Stomach (tissue), 9 donors: Measurements from ENCODE around the gene CHURC1. TPM values are rescaled to one million over a fixed set of nuclear protein-coding genes. Genes with fewer than 3 reads are reported as not detected.

Source experiments
- DNase-seq, 2 donors: peaks; one replicate each; pipeline versions ENCODE4 v3.0.0 to v3.0.0-alpha.2; 2013 to 2019
- H3K27ac ChIP-seq, 5 donors: fragments of 200-600 bp in 4 of 5; sonication (generic) in 4 of 5; one replicate each; pipeline ENCODE4 v1.5.1; 2013 to 2019; ENCODE audit warnings: mild to moderate bottlenecking in 1 of 5, moderate library complexity in 1 of 5
- H3K27me3 ChIP-seq, 3 donors: fragments of 200-600 bp; sonication (generic); one replicate each; pipeline ENCODE4 v1.5.1; 2017 to 2019; ENCODE audit warnings: mixed run types in 1 of 3
- H3K36me3 ChIP-seq, 4 donors: fragments of 200-600 bp; sonication (generic); 1 replicate in 3 of 4; 2 replicates in 1 of 4; pipeline ENCODE4 v1.5.1; 2016 to 2019
- H3K4me1 ChIP-seq, 4 donors: fragments of 200-600 bp; sonication (generic); one replicate each; pipeline ENCODE4 v1.5.1; 2016 to 2019
- H3K4me3 ChIP-seq, 4 donors: fragments of 200-600 bp; sonication (generic) in 3 of 4; one replicate each; pipeline ENCODE4 v1.5.1; 2016 to 2019; ENCODE audit warnings: mild to moderate bottlenecking in 1 of 4
- H3K9me3 ChIP-seq, 4 donors: fragments of 200-600 bp; sonication (generic); one replicate each; pipeline ENCODE4 v1.5.1; 2016 to 2019
- EP300 ChIP-seq: sonication (generic); formaldehyde crosslinking; IDR thresholded peaks from one replicate; pipeline ENCODE4 v1.6.1; 2017; ENCODE audit warnings: antibody characterized with exemption
- POLR2A ChIP-seq, 4 donors: fragments of 450-650 bp; IDR thresholded peaks; one replicate each; pipeline ENCODE4 v1.6.1; 2016; ENCODE audit warnings: antibody characterized with exemption in 4 of 4, control low read depth in 2 of 4, mild to moderate bottlenecking in 1 of 4, moderate library complexity in 1 of 4
- POLR2AphosphoS5 ChIP-seq, 3 donors: sonication (generic); formaldehyde crosslinking; IDR thresholded peaks; one replicate each; pipeline ENCODE4 v1.6.1; 2016; ENCODE audit warnings: antibody characterized with exemption in 3 of 3
- WGBS, 5 donors: extraction: QIAGEN DNeasy Blood & Tissue Kit in 3 of 5; methylation state at CpG; one replicate each; pipeline versions ENCODE4 v1.1.5 to v1.1.7; 2013 to 2018; 5-methylcytosine and 5-hydroxymethylcytosine counted together
- intact Hi-C: fragments of 100-400 bp; cut with DNase I; formaldehyde crosslinking; loops from one replicate; pipeline ENCODE4 v1.15.1; 2023; ENCODE audit warnings: low total_unique reads
- polyA plus RNA-seq, 3 donors: library from polyadenylated mRNA; stranded (reverse); fragments of 200-250 nt; gene quantifications; one replicate each; pipeline ENCODE4 v1.2.3, GENCODE V29; 2013
- total RNA-seq, 5 donors: library from RNA; depleted of rRNA; stranded (reverse); fragments of >200 nt; gene quantifications; one replicate each; pipeline versions ENCODE4 v1.1.0 to v1.2.3, GENCODE V29; 2014 to 2016
- TF ChIP-seq, protein P1 (sequence below), 7 experiments: fragments of 450-650 bp in 4 of 7; fragments of 200-600 bp in 3 of 7; sonication (generic) in 3 of 7; IDR thresholded peaks; one replicate each; pipeline ENCODE4 v1.5.1; 2016 to 2019; ENCODE audit warnings: antibody characterized with exemption in 7 of 7, control low read depth in 2 of 7, mild to moderate bottlenecking in 1 of 7
- donor health status: healthy with polysubstance abuse.
- donor health status: Bipolar disorder and iron deficiency.
- donor health status: healthy.

The CHURC1 gene
- total and polyA plus RNA-seq, 8 donors, result 20.4 to 102 (median 42.5) TPM

- no peak overlapping the region for H3K4me3 ChIP-seq
- WGBS, 5 donors, result 56 to 81% (median 75%) methylated on average over 5 of the region's 5 CpGs
- intact Hi-C loops, result no loop called here
- no peaks in the 10 kb centered on the region for H3K9me3 ChIP-seq
- DNase-seq, result no peak
- TF ChIP-seq EP300 (no peak), POLR2AphosphoS5 (IDR thresholded peaks at IDR 0.05) (no peak), POLR2A (IDR thresholded peaks at IDR 0.05) (no peak)
- TF ChIP-seq, protein P1, sequence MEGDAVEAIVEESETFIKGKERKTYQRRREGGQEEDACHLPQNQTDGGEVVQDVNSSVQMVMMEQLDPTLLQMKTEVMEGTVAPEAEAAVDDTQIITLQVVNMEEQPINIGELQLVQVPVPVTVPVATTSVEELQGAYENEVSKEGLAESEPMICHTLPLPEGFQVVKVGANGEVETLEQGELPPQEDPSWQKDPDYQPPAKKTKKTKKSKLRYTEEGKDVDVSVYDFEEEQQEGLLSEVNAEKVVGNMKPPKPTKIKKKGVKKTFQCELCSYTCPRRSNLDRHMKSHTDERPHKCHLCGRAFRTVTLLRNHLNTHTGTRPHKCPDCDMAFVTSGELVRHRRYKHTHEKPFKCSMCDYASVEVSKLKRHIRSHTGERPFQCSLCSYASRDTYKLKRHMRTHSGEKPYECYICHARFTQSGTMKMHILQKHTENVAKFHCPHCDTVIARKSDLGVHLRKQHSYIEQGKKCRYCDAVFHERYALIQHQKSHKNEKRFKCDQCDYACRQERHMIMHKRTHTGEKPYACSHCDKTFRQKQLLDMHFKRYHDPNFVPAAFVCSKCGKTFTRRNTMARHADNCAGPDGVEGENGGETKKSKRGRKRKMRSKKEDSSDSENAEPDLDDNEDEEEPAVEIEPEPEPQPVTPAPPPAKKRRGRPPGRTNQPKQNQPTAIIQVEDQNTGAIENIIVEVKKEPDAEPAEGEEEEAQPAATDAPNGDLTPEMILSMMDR (IDR thresholded peaks at IDR 0.05), result no peak
- H3K4me1 ChIP-seq, result peaks cover 6 to 28% (median 14%) of the 10 kb centered on the region in 4 donors
- peaks cover 0 to 5% (median 0%) of the 10 kb centered on the region in 4 donors for H3K36me3 ChIP-seq
- no peaks in the 10 kb centered on the region for H3K27me3 ChIP-seq
- no peak overlapping the region for H3K27ac ChIP-seq
These were observed 44.5 kb downstream of the CHURC1 start for GRCh38 chr14:64958743-64959142.

- H3K27me3 ChIP-seq, result no peaks in the 10 kb centered on the region
- 29 to 40% (median 34%) methylated on average over 5 of the region's 5 CpGs for WGBS, 5 donors
- H3K36me3 ChIP-seq, result peaks cover 0 to under 1% (median 0%) of the 10 kb centered on the region in 4 donors
- H3K27ac ChIP-seq, result peak overlapping the region; percentile 38 to 57 (median 51)
- peaks cover 6 to 23% (median 14%) of the 10 kb centered on the region in 4 donors for H3K4me1 ChIP-seq
- TF ChIP-seq, protein P1 (IDR thresholded peaks at IDR 0.05), result no peak
- no peak for TF ChIP-seq POLR2A (IDR thresholded peaks at IDR 0.05)
- peak in 1 of 3 donors; percentile 59 for TF ChIP-seq POLR2AphosphoS5 (IDR thresholded peaks at IDR 0.05)
- no peak overlapping the region for H3K4me3 ChIP-seq
- peak; percentile 35 to 85 for DNase-seq
- H3K9me3 ChIP-seq, result no peaks in the 10 kb centered on the region
- intact Hi-C loops, result no loop called here
These were observed 46.6 kb downstream of the CHURC1 start for GRCh38 chr14:64960762-64961276.

- H3K36me3 ChIP-seq, result no peaks in the 10 kb centered on the region
- DNase-seq, result no peak
- intact Hi-C loops, result no loop called here
- H3K4me1 ChIP-seq, result peaks cover 6 to 27% (median 18%) of the 10 kb centered on the region in 4 donors
- no peaks in the 10 kb centered on the region for H3K27me3 ChIP-seq
- TF ChIP-seq POLR2AphosphoS5 (IDR thresholded peaks at IDR 0.05), result no peak
- TF ChIP-seq, protein P1 (IDR thresholded peaks at IDR 0.05), result no peak
- TF ChIP-seq POLR2A (IDR thresholded peaks at IDR 0.05), result no peak
- TF ChIP-seq EP300, result no peak
- H3K27ac ChIP-seq, result no peak overlapping the region
- 65 to 78% (median 75%) methylated on average over 1 of the region's 1 CpG for WGBS, 5 donors
- H3K4me3 ChIP-seq, result no peak overlapping the region
- H3K9me3 ChIP-seq, result no peaks in the 10 kb centered on the region
These were observed 49.4 kb downstream of the CHURC1 start for GRCh38 chr14:64963611-64964010.

- no peak for TF ChIP-seq POLR2A (IDR thresholded peaks at IDR 0.05)
- Histone ChIP-seq H3K27ac (no peak overlapping the region), H3K4me1 (peaks cover 3 to 22% (median 16%) of the 10 kb centered on the region in 4 donors), H3K9me3 (no peaks in the 10 kb centered on the region), H3K27me3 (no peaks in the 10 kb centered on the region), H3K4me3 (no peak overlapping the region), H3K36me3 (no peaks in the 10 kb centered on the region)
- WGBS, 5 donors, result 83 to 93% (median 89%) methylated on average over 14 to 15 of the region's 15 CpGs
- intact Hi-C loops, result no loop called here
- DNase-seq, result no peak
These were observed 51.2 kb downstream of the CHURC1 start for GRCh38 chr14:64965356-64966000.

DNA sequence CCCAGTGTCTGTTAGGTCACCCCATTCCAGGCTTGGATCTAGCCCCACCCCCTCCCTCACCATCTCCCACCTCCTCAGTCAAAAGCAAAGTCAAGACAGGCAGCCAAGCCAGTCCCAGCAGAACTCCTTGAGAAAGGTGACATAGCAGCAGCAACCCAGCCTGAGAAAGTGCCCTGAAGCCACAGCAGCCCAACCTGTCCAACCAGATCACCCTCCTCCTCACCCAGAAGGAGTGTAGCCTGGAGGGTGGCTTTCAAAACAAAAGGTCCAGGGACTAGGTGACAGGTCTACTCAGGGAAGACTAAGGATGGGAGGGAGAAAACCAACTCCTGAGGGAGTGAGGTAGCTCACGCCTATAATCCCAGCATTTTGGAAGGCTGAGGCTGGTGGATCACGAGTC lies 52.7 kb downstream of the CHURC1 start:
- H3K36me3 ChIP-seq, result no peaks in the 10 kb centered on the region
- WGBS, 5 donors, result 38 to 86% (median 79%) methylated on average over 2 of the region's 2 CpGs
- H3K4me1 ChIP-seq, result peaks cover 11 to 21% (median 17%) of the 10 kb centered on the region in 4 donors
- peak; percentile 69 to 87 for DNase-seq
- no peaks in the 10 kb centered on the region for H3K9me3 ChIP-seq
- H3K27ac ChIP-seq, result peak overlapping the region in 3 of 5 donors; percentile 24 to 41 (median 31)
- H3K4me3 ChIP-seq, result no peak overlapping the region
- H3K27me3 ChIP-seq, result peaks cover 0 to 12% (median 0%) of the 10 kb centered on the region in 3 donors
- intact Hi-C loops, result no loop called here
- TF ChIP-seq EP300 (no peak), POLR2AphosphoS5 (IDR thresholded peaks at IDR 0.05) (no peak), POLR2A (IDR thresholded peaks at IDR 0.05) (no peak)
- TF ChIP-seq, protein P1 (IDR thresholded peaks at IDR 0.05), result no peak
